Cerebellar cortex (tissue), 1 donor: ENCODE data around the gene VRK3.
"Not testable (repeated sequence)": the region's sequence is repeated elsewhere in the genome, so short reads cannot be mapped to it uniquely, and the experiment has no call there.

Experiments
- DNase-seq: peaks from one replicate; pipeline ENCODE4 v3.0.0-alpha.2; 2015; ENCODE audit warnings: low spot score

The VRK3 gene

DNA sequence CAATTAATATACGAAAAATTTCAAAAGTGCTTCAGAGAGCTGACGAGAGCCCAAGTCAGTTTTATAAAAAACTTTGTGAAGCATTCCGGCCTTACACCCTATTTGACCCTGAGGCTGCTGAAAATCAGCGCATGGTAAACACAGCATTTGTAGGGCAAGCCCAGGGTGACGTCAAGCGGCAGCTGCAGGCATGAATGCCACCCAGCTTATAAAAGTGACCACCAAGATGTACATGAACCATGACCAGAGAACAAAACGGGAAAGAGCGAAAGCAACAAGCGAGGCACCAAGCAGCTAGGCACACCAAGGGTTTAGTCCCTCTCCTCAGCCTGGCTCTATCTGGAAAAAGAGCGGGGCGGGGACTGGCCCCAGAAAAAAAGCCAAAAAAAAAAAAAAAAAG is 70.2 kb downstream of the VRK3 start:
- DNase-seq: no peak

DNA sequence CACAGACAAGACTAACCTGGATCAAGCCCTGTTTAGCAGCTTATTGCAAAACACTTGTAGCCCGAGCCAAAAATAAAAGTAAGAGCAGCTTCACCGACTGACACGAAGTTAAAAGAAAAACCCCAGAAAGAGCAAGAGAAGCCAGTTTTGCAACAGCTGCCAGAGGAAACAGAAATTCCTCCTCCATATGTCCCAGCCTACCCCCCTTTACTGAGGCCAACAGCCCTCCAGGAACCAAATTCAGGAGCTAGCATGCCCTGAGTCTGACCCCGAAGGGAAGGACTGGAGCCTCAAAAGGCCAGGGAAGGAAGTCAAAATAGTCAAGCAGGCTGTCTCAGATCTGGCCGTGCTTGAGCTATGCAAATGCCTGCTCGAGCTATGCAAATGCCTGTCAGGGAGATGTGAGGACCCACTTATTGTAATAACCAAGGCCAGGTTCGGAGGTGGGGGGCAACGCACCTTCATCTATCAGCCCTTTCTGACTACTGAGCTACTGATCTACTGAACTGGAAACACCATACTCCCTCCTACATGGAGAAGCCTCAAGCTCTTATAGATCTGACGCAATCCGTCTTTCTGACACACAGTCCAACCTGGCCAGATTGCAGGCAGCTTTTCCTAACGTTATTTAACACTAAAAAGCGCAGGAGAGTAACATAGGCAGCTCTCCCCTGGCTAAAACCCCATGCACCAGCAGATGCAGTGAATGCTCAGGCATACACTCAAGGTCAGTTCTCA is 70.9 kb downstream of the VRK3 start:
- no peak for DNase-seq

DNA sequence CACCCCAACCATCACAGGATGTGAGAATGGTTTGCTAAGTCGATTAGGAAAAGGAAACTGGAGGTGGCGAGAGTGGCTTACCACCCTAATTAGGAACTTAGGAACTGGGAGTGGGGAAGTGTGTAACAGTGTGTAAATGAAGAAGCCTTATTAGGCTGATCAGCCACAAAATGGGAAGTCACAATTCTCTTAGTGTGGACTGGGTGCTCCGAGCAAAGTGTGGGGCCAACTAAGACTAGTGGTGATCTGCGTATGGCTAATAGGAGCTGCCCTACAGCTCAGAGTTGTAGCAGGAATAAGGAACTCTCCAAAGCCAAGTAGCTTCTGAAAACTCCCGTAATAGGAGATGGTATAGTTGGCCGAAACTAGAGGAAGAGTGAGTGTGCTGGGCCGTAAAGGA is 71.8 kb downstream of the VRK3 start:
- DNase-seq: no peak

DNA sequence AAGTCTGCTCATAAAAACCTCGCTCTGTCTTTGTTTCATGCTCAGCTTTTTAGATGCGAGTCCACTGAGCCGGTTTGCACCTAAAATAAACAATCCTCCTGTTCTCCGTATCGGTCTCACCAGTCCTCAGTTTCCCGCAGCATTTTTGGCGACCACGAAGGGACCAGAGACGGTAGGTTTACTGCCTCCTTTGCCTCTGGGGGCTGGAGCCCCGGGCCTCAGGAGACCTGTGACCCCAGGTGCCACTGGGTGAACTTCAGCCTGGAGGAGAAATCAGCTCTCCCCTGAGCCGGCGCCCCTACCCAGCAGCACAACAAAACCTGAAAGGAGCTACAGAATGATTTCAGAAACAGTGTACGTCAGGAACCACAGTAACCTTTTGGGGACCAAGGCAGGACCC is 72.3 kb downstream of the VRK3 start:
- DNase-seq: no peak

DNA sequence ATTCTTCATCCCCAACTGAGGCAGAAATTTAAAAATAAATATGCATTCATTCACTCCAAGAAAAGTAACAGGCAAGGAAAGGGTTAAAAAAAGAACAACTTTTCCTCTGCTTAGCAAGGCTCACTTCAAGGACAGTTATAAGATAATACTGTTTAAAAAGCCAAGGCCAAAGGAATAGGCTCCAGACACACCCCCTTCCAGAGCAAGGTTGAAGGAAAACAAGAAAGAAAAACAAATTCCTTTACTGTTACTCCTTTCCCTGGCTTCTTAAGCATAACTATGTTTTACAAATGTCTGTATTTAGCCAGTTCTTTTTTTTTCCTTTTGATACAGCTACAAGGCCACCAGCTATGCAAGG is 72.7 kb downstream of the VRK3 start:
- no peak for DNase-seq

DNA sequence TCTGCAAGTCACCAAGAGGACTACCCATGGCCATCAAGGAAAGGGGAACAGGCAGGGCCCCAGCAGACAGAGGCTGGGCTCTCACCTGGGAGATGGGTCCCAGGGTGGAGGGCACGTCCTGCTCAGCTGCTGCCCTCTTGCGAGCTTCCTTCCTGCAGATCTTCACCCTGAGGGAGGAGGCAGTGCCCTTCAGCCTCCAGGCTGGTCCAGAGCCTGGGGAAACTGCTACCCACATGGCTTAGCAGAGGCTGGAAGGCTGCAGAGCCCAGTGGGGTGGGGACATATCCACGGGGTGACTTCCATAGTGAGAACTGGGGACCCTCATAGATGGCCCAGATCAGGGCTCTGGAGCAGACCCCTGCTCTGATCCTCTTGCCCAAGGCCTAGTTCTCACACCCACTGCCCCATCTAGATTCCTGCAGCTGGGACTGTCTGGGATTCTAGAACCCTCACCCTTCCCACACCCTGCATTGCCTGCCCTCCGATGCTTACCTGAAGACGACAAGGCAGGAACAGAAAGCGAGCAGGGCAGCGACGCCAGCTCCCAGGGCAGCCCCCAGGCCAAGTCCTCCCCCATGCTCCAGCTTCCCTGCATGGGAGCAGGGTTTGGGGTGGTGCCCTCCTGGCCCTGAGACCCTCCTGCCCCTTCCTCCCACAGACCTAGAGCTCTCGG is 73.2 kb downstream of the VRK3 start:
- DNase-seq: no peak

DNA sequence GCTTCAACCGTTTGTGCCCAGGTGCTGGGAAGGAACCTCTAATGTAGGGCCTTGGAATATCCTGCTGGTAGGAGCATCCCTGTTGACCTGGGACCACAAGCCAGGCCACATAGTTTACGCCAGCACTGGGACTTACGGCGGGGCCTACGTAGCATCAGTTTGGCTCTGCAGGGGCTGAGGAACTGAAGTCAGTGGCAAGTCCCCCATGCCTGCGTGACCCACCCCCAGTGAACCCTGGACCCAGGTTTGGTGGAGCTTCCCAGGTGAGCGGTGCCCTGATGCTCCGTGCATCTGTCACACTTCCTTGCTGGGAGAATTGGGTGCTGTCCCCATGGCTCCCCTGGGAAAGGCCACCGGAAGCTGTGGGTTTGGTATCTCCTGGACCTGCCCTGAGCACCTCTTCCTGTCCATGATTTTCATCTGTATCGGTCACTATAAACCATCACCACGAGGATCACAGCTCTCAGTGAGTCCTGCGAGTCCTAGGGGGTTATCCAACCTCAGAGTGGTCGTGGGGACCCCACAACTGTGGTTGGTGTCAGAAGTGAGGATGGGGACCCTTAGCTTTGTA is 74.1 kb downstream of the VRK3 start:
- DNase-seq: no peak

DNA sequence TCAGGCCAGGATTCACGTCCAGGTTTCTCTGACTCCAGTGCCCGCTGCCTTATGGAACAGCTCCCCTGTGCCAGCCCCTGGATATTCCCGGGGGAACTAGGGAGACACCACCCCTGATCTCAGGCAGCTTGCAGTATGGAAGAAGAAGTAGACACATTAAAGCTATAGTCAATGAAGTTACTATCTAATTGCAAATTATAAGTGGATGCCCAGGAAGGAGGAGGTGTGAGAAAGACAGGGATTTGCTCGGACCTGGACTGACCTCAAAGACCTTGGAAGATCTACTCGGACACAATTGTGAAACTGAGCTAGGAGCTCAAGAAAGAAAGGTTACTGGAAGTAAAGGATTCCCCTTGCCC is 74.6 kb downstream of the VRK3 start:
- no peak for DNase-seq

DNA sequence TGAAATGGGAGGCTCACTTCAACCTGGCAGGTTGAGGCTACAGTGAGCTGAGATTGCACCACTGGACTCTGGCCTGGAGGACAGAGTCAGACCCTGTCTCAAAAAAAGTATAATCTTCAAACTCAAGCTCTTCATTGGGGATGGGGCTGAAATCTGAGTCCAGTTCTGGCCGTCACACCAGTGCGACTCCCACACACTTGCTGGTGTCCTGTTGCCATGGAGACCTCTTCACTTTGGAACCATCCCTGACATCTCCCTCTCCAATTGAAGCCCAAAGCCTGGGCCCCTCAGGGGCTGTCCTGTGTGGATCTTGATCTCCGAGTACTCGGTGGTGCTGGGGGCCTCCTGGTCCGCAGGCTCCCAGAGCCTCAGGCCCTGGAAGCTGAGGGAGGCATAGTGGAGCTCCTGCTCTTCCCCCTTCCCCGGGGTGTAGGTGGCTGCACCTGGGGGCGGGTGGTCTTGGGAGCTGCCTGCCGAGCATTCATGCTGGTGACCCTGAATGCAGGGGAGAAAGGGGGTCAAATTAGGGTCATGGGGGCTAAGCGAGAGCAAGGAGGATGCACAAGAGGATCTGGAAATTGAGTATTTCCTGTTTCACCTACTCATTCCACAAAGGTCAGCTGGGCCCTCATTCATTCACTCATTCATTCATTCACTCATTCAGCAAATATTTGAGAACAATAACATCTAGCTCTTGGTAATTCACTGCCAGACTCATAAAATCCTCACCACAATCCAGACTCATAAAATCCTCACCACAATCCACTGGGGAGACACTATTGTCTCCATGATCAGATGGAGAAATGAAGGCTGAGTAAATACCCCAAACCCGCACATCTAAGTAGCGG is 75.2 kb downstream of the VRK3 start:
- DNase-seq: no peak

DNA sequence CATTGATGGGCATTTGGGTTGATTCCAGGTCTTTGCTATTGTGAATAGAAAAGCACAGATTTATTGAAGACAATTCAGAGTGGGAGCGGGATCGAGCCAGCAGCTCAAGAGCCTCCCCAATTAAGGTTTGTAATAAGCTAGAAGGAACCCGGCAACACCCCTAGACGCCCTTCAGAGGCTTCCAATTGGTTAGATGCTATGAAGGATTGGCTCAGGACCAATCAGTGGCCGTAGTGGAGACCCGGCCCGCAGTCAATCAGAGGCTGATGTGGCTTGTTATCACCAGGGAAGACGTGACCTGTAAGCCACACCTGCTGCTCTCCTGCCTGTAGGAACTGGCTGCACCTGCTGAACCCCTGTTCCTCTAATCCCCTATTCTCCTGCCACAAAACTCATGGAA is 78.8 kb downstream of the VRK3 start:
- DNase-seq: no peak

DNA sequence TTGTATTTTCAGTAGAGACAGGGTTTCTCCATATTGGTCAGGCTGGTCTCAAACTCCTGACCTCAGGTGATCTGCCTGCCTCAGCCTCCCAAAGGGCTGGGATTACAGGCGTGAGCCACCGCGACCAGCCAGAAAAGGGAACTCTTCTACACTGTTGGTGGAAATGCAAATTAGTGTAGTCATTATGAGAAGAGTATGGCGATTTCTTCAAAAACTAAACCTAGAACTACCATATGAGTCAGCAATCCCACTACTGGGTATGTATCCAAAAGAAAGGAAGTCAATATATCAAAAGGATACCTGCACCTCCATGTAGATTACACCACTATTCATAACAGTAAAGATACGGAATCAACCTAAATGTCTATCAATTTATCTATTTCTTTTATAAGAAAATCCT is 80.6 kb downstream of the VRK3 start:
- not testable (repeated sequence) for DNase-seq

DNA sequence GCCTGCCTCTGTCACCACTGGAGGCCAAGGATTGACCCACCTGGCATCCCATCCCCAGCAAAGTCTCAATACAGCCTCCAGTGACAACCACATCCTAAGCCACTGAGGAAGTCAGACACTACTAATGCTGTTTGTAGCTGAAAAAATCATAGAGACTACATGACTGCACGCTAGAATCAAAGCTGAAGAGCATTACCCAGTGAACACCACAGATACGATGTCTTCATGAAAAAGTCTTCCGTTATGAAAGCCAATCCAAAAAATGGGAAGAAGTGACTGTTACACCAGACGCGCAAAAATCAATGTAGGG is 84.7 kb downstream of the VRK3 start:
- DNase-seq: no peak

DNA sequence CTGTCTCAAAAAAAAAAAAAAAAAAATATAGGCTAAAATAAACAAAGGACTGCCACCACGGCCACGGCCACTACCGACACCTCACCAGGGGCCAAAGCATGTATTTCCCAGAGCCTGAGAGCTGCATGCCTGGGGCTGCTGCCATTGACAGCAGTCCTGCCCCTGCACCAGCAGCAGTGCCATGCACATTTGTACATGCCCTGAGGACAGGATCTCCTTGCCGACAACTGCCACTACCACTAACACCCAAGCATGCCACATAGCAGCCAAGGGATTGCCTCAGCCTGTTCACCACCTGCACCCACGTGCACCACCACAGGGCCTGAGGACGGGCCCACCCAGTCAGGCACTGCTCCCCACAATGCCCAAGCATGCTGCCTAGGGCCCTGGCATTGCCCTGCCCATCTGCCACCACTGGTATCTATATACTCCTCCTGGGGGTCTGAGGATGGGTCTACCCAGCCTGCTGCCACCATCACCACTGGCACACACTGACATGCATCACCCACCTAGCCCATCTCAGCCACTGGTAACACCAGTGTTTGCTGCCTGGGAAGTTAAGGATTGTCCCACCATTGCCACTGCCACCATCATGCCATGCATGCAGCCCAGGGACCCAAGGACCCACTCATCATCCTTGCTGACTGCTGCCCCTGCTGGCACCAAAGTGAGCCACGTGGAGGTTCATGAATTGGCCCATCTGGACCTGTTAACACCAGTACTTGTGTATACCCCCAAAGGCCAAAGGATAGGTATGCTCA is 85.3 kb downstream of the VRK3 start:
- DNase-seq: no peak

DNA sequence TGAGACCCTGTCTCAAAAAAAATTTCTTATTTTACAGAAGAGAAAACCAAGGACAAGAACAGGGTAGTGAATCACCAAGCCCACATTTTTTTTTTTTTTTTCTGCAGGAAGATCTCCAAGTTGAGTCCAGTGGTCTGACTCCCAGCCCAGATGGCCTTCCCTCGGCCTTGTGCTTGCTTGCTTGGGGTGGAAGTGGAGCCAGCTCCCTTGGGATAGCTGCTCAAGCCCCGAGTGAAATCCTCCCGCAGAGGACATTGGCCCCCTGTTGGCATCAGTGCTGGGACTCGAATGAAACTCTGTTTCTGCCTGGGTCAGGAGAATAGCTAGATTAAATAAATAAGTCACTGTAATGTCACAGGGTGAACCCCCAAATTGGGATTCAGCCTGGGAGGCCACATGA is 86.5 kb downstream of the VRK3 start:
- no peak for DNase-seq

DNA sequence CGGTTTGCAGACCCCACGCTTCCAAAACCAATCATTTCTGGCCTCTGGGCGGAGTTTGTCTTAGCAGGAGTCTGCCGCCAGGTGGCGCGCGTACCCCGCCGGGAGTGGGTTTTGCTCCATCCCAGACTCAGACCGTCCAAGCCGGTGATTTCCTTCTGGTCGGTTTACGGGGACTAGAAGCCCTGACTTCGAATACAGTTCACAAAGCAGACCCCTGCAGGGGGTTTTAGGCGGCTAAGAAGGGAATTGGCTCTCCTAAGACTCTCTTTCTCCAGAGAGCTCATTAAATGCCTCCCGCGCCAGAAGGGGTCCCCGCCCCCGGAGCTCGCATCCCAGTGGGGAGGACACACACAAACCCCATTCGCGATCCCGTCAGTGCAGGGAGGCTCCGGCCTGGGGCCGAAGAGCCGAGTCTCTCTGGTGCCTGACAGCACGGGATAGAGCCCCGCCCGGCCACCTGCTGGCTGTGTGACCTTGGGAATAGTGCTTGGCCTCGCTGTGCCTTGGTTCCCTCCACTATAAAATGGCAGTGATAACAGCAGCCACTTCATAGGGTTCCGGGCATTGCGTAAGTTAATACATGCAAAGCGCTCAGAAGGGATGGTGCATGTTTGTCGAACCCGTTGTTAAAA is 87.3 kb downstream of the VRK3 start:
- DNase-seq: peak; percentile 76

DNA sequence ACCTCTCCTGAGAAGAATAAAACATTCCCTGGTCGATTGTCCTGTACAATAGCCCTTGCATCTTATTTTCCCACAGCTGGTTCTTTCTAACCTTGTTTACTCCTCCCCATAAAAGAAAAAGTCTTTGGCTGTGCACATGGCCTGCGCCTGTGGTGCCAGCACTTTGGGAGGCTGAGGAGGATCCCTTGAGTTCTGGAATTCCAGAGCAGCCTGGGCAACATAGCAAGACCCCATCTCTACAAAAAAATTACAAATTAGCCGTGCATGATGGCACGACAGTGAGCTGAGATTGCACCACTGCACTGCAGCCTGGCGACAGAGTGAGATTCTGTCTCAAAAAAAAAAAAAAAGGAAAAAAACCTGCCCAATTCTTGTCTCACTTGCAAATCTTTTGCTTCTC is 88.6 kb downstream of the VRK3 start:
- peak; percentile 18 for DNase-seq

DNA sequence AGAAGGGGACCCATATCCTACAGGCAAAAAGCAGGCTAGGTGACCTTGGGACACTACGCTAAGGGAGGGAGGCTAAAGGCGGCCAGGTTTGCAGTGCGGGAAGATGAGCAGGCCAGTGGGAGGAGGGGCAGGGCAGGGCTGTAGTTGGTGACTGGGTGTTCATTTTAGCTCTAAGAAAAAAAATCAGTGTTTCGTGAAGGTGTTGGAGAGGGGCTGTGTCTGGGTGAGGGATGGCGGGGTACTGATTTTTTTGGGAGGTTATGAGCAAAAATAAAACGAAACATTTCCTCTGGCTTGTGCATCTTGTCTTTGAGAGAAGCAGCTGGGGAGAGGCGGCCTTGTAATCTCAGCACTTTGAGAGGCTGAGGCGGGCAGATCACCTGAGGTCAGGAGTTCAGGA is 91.5 kb downstream of the VRK3 start:
- no peak for DNase-seq

DNA sequence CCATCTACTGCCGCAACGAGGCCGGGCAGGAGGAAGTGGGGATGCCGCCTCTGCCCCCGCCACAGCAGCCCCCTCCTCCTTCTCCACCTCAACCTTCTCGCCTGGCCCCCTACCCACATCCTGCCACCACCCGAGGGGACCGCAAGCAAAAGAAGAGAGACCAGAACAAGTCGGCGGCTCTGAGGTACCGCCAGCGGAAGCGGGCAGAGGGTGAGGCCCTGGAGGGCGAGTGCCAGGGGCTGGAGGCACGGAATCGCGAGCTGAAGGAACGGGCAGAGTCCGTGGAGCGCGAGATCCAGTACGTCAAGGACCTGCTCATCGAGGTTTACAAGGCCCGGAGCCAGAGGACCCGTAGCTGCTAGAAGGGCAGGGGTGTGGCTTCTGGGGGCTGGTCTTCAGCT is 92.4 kb downstream of the VRK3 start:
- no peak for DNase-seq

DNA sequence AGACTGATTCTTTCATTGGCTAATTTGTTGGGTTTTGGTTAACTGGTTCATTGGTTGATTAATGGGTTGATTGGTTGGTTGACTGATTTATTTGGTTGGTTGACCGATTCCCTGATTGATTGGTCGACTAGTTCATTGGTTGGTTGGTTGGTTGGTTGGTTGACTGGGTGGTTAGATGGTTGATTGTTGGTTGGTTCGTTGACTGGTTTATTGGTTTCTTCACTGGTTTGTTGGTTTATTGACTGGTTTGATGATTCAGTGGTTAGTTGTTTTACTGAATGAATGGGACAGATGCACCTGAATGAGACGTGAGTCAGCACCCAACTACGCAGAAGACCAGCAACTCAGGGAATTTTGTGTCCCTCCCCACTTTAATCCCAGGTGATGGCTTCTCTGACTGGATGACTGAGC is 93.1 kb downstream of the VRK3 start:
- no peak for DNase-seq

DNA sequence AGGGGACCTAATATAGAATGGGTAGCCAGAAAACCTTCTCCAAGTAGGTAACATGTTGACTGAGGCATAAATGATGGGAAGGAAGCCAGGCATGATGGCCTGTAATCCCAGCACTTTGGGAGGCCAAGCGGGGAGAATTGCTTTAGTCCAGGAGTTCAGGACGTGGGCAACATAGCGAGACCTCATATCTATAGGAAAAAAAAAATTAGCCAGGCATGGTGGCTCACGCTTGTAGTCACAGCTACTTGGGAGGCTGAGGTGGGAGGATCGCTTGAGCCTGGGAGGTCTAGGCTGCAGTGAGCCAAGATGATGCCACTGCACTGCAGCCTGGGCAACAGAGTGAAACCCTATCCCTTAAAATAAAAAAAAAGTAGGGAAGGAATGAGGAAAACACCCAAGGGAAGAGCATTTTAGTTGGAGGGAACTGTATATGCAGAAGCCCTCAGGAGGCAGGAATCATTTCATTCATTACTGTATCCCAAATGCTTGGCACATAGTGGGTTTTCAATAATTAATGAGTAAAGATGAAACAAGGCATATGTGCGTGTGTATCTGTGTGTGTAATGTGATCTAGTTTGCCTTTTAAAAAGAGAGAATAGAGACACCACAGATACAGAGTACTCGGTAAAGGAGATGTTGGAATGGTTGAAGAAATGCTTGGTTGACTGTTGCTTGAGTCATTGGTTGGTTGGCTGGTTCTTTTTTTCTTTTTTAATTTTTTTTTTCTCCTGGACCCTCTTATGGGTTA is 93.7 kb downstream of the VRK3 start:
- no peak for DNase-seq

DNA sequence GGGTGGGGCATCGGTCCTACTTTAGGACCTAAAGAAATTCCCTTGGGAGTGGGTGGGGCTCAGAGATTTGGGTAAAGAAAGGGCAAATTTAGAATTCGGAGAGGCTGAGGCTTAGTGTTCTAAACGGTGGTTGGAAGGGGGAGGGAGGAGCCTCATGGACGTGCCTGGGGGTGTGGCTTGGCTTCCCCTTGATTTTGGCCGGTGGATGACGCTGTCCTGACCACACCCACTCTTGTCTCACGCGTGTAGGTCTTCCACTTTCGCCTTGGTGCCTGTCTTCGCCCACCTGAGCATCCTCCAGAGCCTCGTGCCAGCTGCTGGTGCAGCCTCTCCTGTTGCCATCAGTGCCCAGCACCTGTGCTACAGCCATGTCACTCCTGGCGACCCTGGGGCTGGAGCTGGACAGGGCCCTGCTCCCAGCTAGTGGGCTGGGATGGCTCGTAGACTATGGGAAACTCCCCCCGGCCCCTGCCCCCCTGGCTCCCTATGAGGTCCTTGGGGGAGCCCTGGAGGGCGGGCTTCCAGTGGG is 94.6 kb downstream of the VRK3 start:
- DNase-seq: peak; percentile 18
